Measurements from ENCODE around the gene ABHD17B.

- TF ChIP-seq, protein P1, sequence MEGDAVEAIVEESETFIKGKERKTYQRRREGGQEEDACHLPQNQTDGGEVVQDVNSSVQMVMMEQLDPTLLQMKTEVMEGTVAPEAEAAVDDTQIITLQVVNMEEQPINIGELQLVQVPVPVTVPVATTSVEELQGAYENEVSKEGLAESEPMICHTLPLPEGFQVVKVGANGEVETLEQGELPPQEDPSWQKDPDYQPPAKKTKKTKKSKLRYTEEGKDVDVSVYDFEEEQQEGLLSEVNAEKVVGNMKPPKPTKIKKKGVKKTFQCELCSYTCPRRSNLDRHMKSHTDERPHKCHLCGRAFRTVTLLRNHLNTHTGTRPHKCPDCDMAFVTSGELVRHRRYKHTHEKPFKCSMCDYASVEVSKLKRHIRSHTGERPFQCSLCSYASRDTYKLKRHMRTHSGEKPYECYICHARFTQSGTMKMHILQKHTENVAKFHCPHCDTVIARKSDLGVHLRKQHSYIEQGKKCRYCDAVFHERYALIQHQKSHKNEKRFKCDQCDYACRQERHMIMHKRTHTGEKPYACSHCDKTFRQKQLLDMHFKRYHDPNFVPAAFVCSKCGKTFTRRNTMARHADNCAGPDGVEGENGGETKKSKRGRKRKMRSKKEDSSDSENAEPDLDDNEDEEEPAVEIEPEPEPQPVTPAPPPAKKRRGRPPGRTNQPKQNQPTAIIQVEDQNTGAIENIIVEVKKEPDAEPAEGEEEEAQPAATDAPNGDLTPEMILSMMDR (IDR thresholded peaks at IDR 0.05; ENCODE audit: extremely low read depth in 1 of 2, insufficient read depth in 1 of 2, low read depth in 1 of 2, low read length in 2 of 2), result no peak
- TF ChIP-seq MYC (IDR thresholded peaks at IDR 0.05; ENCODE audit: low read depth, low read length) (no peak), POLR2A (IDR thresholded peaks at IDR 0.05; ENCODE audit: low read depth, low read length) (no peak), EZH2 (IDR thresholded peaks at IDR 0.05; ENCODE audit: borderline replicate concordance, low read depth, low read length, severe bottlenecking) (no peak)
- TF ChIP-seq, protein P2, sequence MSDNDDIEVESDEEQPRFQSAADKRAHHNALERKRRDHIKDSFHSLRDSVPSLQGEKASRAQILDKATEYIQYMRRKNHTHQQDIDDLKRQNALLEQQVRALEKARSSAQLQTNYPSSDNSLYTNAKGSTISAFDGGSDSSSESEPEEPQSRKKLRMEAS (IDR thresholded peaks at IDR 0.05; ENCODE audit: insufficient read depth, insufficient read length), result no peak
Measured at GRCh38 chr9:71858812-71859211, 52.2 kb downstream of the ABHD17B start.
